ENCODE results near the gene COMT.

The COMT gene

DNA sequence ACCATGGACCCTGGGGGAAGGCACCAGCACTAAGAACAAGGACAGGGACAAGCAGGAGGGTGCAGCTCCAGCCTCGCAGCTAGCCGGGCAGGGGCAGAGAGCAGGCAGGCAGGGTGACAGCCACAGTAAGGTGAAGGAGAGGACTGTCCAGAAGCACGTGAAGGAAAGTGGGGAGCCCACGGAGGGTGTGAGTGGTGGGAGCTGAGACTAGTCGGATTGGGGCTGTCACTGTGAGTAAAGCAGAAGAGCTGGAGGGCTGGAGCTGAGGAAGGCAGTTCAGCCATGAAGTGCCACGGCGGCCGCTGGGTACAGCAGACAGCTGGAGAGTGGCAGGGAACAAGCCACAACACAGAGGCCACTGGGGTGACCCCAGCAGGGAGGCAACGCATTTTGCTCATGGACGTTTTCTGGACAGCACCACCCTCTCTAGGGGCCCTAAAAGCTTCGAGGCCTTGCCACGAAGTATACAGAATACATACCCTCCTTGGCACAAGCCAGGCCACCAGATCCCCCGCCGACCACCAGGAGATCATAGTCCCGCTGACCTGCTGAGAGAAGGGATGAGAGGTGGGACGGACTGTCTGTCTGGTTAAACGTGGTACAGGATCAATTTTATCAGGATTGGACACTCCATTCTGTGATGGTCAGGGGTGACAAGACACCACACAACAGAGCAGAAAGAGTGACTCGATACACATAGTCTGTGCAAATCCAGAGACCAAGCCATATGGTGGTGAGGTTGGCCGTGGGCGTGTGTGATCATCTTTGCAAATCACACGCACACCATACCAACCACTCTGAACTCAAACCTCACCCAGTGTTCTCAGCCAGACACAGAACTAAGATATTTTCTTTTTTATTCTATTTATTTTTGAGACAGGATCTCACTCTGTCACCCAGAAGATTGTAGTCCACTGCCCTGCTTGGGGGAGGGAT lies 10.8 kb upstream of the COMT start:
- H3K4me1 ChIP-seq (ENCODE audit: control insufficient read depth, insufficient read depth, low read length): no peaks in the 10 kb centered on the region
- CTCF ChIA-PET: interaction anchor here (1.0 to 1.6 kb wide), 2 partner anchors 22 to 200 kb away, joined by 5 to 6 read pairs; no protein-coding TSS in a partner anchor
- peaks cover 0 to 3% of the 10 kb centered on the region in 2 experiments; a peak in 1 of 3 replicates for H3K36me3 ChIP-seq (ENCODE audit: control insufficient read depth in 2 of 2, insufficient read depth in 1 of 2, low read length in 2 of 2)
- H3K9me3 ChIP-seq (ENCODE audit: control insufficient read depth, insufficient read depth, low read depth, low read length): no peaks in the 10 kb centered on the region
- TF ChIP-seq ZSCAN23 (tag by site-specific recombination; IDR thresholded peaks at IDR 0.05): no peak
- peak; percentile 44; the same call in 1 of the 2 replicates for TF ChIP-seq ZFHX2 (tag by site-specific recombination; conservative IDR thresholded peaks at IDR 0.05)
- no peak for TF ChIP-seq SCRT2 (tag by site-specific recombination; IDR thresholded peaks at IDR 0.05)
- TF ChIP-seq, protein P1, sequence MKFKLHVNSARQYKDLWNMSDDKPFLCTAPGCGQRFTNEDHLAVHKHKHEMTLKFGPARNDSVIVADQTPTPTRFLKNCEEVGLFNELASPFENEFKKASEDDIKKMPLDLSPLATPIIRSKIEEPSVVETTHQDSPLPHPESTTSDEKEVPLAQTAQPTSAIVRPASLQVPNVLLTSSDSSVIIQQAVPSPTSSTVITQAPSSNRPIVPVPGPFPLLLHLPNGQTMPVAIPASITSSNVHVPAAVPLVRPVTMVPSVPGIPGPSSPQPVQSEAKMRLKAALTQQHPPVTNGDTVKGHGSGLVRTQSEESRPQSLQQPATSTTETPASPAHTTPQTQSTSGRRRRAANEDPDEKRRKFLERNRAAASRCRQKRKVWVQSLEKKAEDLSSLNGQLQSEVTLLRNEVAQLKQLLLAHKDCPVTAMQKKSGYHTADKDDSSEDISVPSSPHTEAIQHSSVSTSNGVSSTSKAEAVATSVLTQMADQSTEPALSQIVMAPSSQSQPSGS (tag by site-specific recombination; IDR thresholded peaks at IDR 0.05; ENCODE audit: low read depth): no peak
- TF ChIP-seq ZNF132 (tag by site-specific recombination; IDR thresholded peaks at IDR 0.05; ENCODE audit: borderline replicate concordance): no peak
- POLR2A ChIA-PET: no interaction called here
- no peak overlapping the region for H3K4me3 ChIP-seq (ENCODE audit: low read depth, low read length)
- H3K27ac ChIP-seq (ENCODE audit: extremely low read depth, low read depth, low read length): no peak overlapping the region

DNA sequence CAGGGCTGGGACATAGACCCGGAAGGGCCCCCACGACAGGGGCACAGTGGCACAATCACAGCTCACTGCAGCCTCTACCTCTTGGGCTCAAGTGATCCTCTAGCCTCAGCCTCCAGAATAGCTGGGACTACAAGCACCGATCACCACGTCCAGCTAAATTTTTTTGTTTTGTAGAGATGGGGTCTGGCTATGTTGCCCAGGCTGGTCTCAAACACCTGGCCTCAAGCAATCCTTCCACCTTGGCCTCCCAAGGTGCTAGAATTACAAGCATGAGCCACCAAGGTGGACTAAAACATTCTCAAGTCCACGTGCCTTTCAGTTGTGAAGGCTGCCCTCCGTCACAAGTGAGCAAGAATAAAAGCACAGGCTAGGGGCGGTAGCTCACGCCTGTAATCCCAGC lies 10.1 kb upstream of the COMT start:
- CTCF ChIA-PET: interaction anchor here (0.6 to 1.6 kb wide), 3 partner anchors 22 to 201 kb away, joined by 4 to 6 read pairs (median 5); no protein-coding TSS in a partner anchor

DNA sequence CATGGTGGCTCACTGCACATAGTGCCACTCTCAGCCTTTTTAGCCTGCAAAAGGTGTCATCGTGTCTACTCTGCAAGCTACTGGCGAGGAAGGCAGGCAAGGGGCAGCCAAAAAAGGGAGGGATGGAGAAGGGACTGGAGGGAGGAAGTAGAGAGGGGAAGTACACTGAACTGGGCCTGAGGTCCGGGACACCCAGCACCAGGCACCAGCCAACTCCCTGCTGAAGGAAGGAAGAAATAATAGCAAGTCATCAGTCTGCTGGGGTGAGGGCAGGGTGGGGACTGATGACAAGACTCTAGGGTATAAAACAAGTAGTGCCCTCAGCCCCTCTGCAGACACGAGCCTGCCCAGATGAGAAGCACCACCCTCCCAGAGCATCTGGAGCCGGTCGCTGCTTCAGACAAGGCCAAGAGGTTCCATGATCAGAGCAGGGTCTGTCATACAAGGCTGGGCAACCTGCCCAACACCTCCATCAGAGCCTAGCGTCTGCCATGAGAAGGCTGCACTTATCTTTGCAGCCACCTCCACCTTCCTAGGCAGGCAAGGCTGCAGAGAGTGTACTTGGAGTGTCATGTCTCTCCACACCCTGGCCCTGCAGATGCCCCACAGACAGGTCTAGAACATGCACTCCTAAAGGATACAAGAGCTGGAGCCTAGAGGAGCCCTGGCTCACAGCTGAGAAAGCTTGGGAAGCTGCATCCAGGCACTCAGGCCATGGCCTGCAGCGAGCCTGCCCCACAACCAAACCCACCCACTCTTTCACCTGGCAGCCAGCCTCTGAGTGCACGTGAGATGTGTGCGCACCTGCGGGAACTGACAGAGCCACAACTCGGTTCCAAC lies 9.0 kb upstream of the COMT start:
- Histone ChIP-seq H3K36me3 (ENCODE audit: control insufficient read depth in 2 of 2, insufficient read depth in 1 of 2, low read length in 2 of 2) (peaks cover 0 to 6% of the 10 kb centered on the region in 2 experiments; a peak in 1 of 3 replicates), H3K27ac (ENCODE audit: extremely low read depth, low read depth, low read length) (no peak overlapping the region), H3K4me1 (ENCODE audit: control insufficient read depth, insufficient read depth, low read length) (no peaks in the 10 kb centered on the region), H3K9me3 (ENCODE audit: control insufficient read depth, insufficient read depth, low read depth, low read length) (no peaks in the 10 kb centered on the region), H3K4me3 (ENCODE audit: low read depth, low read length) (no peak overlapping the region)
- ChIA-PET CTCF (interaction anchor here (0.7 to 2.3 kb wide), 3 partner anchors 21 to 215 kb away, joined by 3 to 7 read pairs (median 5); no protein-coding TSS in a partner anchor), POLR2A (no interaction called here)
- TF ChIP-seq, protein P2, sequence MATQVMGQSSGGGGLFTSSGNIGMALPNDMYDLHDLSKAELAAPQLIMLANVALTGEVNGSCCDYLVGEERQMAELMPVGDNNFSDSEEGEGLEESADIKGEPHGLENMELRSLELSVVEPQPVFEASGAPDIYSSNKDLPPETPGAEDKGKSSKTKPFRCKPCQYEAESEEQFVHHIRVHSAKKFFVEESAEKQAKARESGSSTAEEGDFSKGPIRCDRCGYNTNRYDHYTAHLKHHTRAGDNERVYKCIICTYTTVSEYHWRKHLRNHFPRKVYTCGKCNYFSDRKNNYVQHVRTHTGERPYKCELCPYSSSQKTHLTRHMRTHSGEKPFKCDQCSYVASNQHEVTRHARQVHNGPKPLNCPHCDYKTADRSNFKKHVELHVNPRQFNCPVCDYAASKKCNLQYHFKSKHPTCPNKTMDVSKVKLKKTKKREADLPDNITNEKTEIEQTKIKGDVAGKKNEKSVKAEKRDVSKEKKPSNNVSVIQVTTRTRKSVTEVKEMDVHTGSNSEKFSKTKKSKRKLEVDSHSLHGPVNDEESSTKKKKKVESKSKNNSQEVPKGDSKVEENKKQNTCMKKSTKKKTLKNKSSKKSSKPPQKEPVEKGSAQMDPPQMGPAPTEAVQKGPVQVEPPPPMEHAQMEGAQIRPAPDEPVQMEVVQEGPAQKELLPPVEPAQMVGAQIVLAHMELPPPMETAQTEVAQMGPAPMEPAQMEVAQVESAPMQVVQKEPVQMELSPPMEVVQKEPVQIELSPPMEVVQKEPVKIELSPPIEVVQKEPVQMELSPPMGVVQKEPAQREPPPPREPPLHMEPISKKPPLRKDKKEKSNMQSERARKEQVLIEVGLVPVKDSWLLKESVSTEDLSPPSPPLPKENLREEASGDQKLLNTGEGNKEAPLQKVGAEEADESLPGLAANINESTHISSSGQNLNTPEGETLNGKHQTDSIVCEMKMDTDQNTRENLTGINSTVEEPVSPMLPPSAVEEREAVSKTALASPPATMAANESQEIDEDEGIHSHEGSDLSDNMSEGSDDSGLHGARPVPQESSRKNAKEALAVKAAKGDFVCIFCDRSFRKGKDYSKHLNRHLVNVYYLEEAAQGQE (tag by site-specific recombination; IDR thresholded peaks at IDR 0.05): no peak
- TF ChIP-seq, protein P3, sequence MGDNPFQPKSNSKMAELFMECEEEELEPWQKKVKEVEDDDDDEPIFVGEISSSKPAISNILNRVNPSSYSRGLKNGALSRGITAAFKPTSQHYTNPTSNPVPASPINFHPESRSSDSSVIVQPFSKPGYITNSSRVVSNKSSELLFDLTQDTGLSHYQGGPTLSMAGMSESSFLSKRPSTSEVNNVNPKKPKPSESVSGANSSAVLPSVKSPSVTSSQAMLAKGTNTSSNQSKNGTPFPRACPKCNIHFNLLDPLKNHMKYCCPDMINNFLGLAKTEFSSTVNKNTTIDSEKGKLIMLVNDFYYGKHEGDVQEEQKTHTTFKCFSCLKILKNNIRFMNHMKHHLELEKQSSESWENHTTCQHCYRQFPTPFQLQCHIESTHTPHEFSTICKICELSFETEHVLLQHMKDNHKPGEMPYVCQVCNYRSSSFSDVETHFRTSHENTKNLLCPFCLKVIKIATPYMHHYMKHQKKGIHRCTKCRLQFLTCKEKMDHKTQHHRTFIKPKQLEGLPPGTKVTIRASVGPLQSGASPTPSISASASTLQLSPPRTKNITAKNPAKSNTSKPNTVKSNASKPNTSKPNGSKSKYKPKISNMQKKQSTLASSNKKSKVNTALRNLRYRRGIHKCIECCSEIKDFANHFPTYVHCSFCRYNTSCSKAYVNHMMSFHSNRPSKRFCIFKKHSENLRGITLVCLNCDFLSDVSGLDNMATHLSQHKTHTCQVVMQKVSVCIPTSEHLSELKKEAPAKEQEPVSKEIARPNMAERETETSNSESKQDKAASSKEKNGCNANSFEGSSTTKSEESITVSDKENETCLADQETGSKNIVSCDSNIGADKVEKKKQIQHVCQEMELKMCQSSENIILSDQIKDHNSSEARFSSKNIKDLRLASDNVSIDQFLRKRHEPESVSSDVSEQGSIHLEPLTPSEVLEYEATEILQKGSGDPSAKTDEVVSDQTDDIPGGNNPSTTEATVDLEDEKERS (tag by site-specific recombination; IDR thresholded peaks at IDR 0.05): no peak
- TF ChIP-seq OVOL3 (tag by site-specific recombination; IDR thresholded peaks at IDR 0.05) (no peak), ZNF394 (tag by site-specific recombination; IDR thresholded peaks at IDR 0.05; ENCODE audit: borderline replicate concordance) (no peak), ZNF530 (tag by site-specific recombination; IDR thresholded peaks at IDR 0.05; ENCODE audit: low read depth) (no peak), ZNF701 (tag by site-specific recombination; IDR thresholded peaks at IDR 0.05) (no peak)
- TF ChIP-seq, protein P4, sequence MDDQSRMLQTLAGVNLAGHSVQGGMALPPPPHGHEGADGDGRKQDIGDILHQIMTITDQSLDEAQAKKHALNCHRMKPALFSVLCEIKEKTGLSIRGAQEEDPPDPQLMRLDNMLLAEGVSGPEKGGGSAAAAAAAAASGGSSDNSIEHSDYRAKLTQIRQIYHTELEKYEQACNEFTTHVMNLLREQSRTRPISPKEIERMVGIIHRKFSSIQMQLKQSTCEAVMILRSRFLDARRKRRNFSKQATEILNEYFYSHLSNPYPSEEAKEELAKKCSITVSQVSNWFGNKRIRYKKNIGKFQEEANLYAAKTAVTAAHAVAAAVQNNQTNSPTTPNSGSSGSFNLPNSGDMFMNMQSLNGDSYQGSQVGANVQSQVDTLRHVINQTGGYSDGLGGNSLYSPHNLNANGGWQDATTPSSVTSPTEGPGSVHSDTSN (CRISPR knock-in tag; IDR thresholded peaks at IDR 0.05): no peak
- TF ChIP-seq, protein P5, sequence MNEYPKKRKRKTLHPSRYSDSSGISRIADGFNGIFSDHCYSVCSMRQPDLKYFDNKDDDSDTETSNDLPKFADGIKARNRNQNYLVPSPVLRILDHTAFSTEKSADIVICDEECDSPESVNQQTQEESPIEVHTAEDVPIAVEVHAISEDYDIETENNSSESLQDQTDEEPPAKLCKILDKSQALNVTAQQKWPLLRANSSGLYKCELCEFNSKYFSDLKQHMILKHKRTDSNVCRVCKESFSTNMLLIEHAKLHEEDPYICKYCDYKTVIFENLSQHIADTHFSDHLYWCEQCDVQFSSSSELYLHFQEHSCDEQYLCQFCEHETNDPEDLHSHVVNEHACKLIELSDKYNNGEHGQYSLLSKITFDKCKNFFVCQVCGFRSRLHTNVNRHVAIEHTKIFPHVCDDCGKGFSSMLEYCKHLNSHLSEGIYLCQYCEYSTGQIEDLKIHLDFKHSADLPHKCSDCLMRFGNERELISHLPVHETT (tag by site-specific recombination; IDR thresholded peaks at IDR 0.05): no peak

More for the DNA sequence above, 10.1 kb upstream of the COMT start:
- H3K4me1 ChIP-seq (ENCODE audit: control insufficient read depth, insufficient read depth, low read length): no peaks in the 10 kb centered on the region
- no peak overlapping the region for H3K27ac ChIP-seq (ENCODE audit: extremely low read depth, low read depth, low read length)
- TF ChIP-seq ZNF121 (tag by site-specific recombination; IDR thresholded peaks at IDR 0.05) (peak; percentile 89), ZNF548 (tag by site-specific recombination; IDR thresholded peaks at IDR 0.05) (no peak)
- POLR2A ChIA-PET: interaction anchor here (0.6 kb wide), 2 partner anchors 67 to 487 kb away, joined by 3 to 5 read pairs; no protein-coding TSS in a partner anchor
- H3K36me3 ChIP-seq (ENCODE audit: control insufficient read depth in 2 of 2, insufficient read depth in 1 of 2, low read length in 2 of 2): peaks cover 0 to 6% of the 10 kb centered on the region in 2 experiments; a peak in 1 of 3 replicates
- H3K9me3 ChIP-seq (ENCODE audit: control insufficient read depth, insufficient read depth, low read depth, low read length): no peaks in the 10 kb centered on the region
- no peak overlapping the region for H3K4me3 ChIP-seq (ENCODE audit: low read depth, low read length)
